OCI-LY7 (cell line): ENCODE results near the gene SLX4IP.

Experiments used
- CTCF ChIP-seq: fragments of 200-600 bp; sonication (generic); conservative IDR thresholded peaks from 2 replicates; pipeline ENCODE4 v1.5.1; 2014; ENCODE audit warnings: mild to moderate bottlenecking, antibody characterized with exemption, low read length, moderate library complexity, mixed read lengths
- EZH2phosphoT487 ChIP-seq: fragments of 200-600 bp; sonication (generic); IDR thresholded peaks from 2 replicates; pipeline ENCODE4 v1.6.1; 2018; ENCODE audit warnings: low read depth, borderline replicate concordance, mild to moderate bottlenecking, mixed run types, antibody characterized with exemption, low read length, moderate library complexity, mixed read lengths

- TF ChIP-seq CTCF = no peak
- no peak for TF ChIP-seq EZH2phosphoT487
These were observed 8.8 kb downstream of the SLX4IP start for GRCh38 chr20:10443936-10444335.
